HCT116 (cell line): ENCODE data around the gene BCO1. TPM values are rescaled to one million over a fixed set of nuclear protein-coding genes. Genes with fewer than 3 reads are reported as not detected.

ENCODE experiments used
- ATAC-seq: fragments of 200-7000 bp; cut with Tn5 transposase; 2 replicates; pipeline ENCODE4 v1.9.1; 2020; ENCODE audit warnings: mild to moderate bottlenecking, moderate library complexity
- BruUV-seq: library from RNA; stranded (reverse); fragments of 400-500 nt; replicated peaks from 2 replicates; lab custom pipeline; 2021; lab: Mats Ljungman, UMichigan
- CTCF ChIA-PET: fragments of 300-600 bp; sonication (Branson Sonifier 250); formaldehyde crosslinking; loops from one replicate; lab custom pipeline; 2021; ENCODE audit warnings: antibody characterized with exemption; lab: Charles Lee
- POLR2A ChIA-PET: fragments of 300-600, 350-600 bp; sonication (Branson Sonifier 250); formaldehyde crosslinking; loops from one replicate; lab custom pipeline; 2021; ENCODE audit warnings: antibody characterized with exemption; lab: Charles Lee
- RAD21 ChIA-PET, 2 experiments: fragments of 300-600 bp; sonication (Branson Sonifier 250); formaldehyde crosslinking; loops; one replicate each; lab custom pipeline; 2023; ENCODE audit warnings: low total read pairs in 2 of 2; ENCODE audit not compliant: uncharacterized antibody in 2 of 2, unreplicated experiment in 2 of 2, low non-redundant PET in 1 of 2; lab: Charles Lee
- DNase-seq: peaks from one replicate; pipeline ENCODE4 v3.0.0-alpha.2; 2010; ENCODE audit warnings: low read depth, low spot score
- H2AFZ ChIP-seq: fragments of 200-600 bp; shearing (Covaris generic), sonication (generic); 2 replicates; pipeline ENCODE4 v1.6.1; 2017; ENCODE audit warnings: low read depth, mixed run types, mixed read lengths, antibody characterized with exemption, low read length; ENCODE audit not compliant: poor library complexity, severe bottlenecking
- H3K27ac ChIP-seq: 2 replicates; pipeline ENCODE4 v1.5.1; 2012; ENCODE audit warnings: low read depth, low read length
- H3K27me3 ChIP-seq: fragments of 200-600 bp; sonication (generic); 2 replicates; pipeline ENCODE4 v1.6.1; 2016; ENCODE audit warnings: mixed run types, low read length, mixed read lengths; ENCODE audit not compliant: insufficient read depth
- H3K36me3 ChIP-seq, 2 experiments: fragments of 200-500 bp in 1 of 2; fragments of 200-600 bp in 1 of 2; sonication (Bioruptor generic) in 1 of 2; sonication (generic) in 1 of 2; 2 replicates each; pipeline versions ENCODE4 v1.5.1 to v1.6.1; 2014 to 2016; ENCODE audit warnings: low read length in 2 of 2, inconsistent platforms in 1 of 2, mixed read lengths in 1 of 2, mixed run types in 1 of 2; ENCODE audit not compliant: insufficient read depth in 2 of 2, control insufficient read depth in 1 of 2
- H3K4me1 ChIP-seq, 2 experiments: fragments of 200-600 bp in 1 of 2; sonication (generic) in 1 of 2; 2 replicates each; pipeline versions ENCODE4 v1.5.1 to v1.6.1; 2012 to 2017; ENCODE audit warnings: low read length in 2 of 2, inconsistent platforms in 1 of 2, mild to moderate bottlenecking in 1 of 2, mixed read lengths in 1 of 2, mixed run types in 1 of 2, moderate library complexity in 1 of 2; ENCODE audit not compliant: insufficient read depth in 2 of 2, control insufficient read depth in 1 of 2
- H3K4me2 ChIP-seq: fragments of 200-600 bp; sonication (generic); 2 replicates; pipeline ENCODE4 v1.6.1; 2017; ENCODE audit warnings: mixed run types, low read length, mixed read lengths
- H3K4me3 ChIP-seq, 2 experiments: fragments of 200-600 bp in 1 of 2; sonication (generic) in 1 of 2; replicated peaks in 1 of 2; 2 replicates each; pipeline ENCODE4 v1.5.1; 2011 to 2016; ENCODE audit warnings: low read length in 2 of 2, control low read depth in 1 of 2, low read depth in 1 of 2, mild to moderate bottlenecking in 1 of 2, mixed read lengths in 1 of 2, mixed run types in 1 of 2
- H3K79me2 ChIP-seq: fragments of 200-600 bp; sonication (generic); 2 replicates; pipeline ENCODE4 v1.6.1; 2017; ENCODE audit warnings: mild to moderate bottlenecking, mixed run types, low read length, moderate library complexity, mixed read lengths; ENCODE audit not compliant: insufficient read depth
- H3K9ac ChIP-seq: fragments of 200-600 bp; sonication (generic); 2 replicates; pipeline ENCODE4 v1.6.1; 2016; ENCODE audit warnings: low read length, mixed read lengths
- H3K9me2 ChIP-seq: fragments of 200-600 bp; sonication (generic), shearing (Covaris generic); 2 replicates; pipeline ENCODE4 v1.6.1; 2017; ENCODE audit warnings: mixed run types, mild to moderate bottlenecking, moderate library complexity; ENCODE audit not compliant: insufficient read depth
- H3K9me3 ChIP-seq, 2 experiments: fragments of 200-500 bp in 1 of 2; fragments of 200-600 bp in 1 of 2; sonication (Bioruptor generic) in 1 of 2; sonication (generic) in 1 of 2; 2 replicates each; pipeline ENCODE4 v1.6.1; 2014 to 2017; ENCODE audit warnings: low read length in 2 of 2, mixed read lengths in 2 of 2, inconsistent platforms in 1 of 2, low read depth in 1 of 2, mild to moderate bottlenecking in 1 of 2, mixed run types in 1 of 2, moderate library complexity in 1 of 2; ENCODE audit not compliant: control insufficient read depth in 1 of 2, insufficient read depth in 1 of 2
- H4K20me1 ChIP-seq: fragments of 200-600 bp; sonication (generic), shearing (Covaris generic); 2 replicates; pipeline ENCODE4 v1.6.1; 2017; ENCODE audit warnings: mixed run types, mild to moderate bottlenecking, moderate library complexity; ENCODE audit not compliant: insufficient read depth
- CEBPB ChIP-seq: IDR thresholded peaks from 2 replicates; pipeline ENCODE4 v1.6.1; 2012; ENCODE audit warnings: low read depth
- SRF ChIP-seq: IDR thresholded peaks from 2 replicates; pipeline ENCODE4 v1.6.1; 2012; ENCODE audit warnings: low read depth
- intact Hi-C: fragments of 100-400 bp; cut with micrococcal nuclease; formaldehyde crosslinking; loops from 2 replicates; pipeline ENCODE4 v1.10.0; 2022
- total RNA-seq: library from RNA; stranded (reverse); gene quantifications from one replicate; pipeline ENCODE4 v1.2.1, GENCODE V29; 2021; ENCODE audit not compliant: unreplicated experiment
- TF ChIP-seq, protein P1 (sequence below): IDR thresholded peaks from 2 replicates; pipeline ENCODE4 v1.6.1; 2012
- TF ChIP-seq, protein P2 (sequence below): IDR thresholded peaks from 2 replicates; pipeline ENCODE4 v1.6.1; 2012; ENCODE audit warnings: low read depth
- TF ChIP-seq, protein P3 (sequence below), 3 experiments: fragments of 200-600 bp in 1 of 3; sonication (generic) in 1 of 3; IDR thresholded peaks in 2 of 3; conservative IDR thresholded peaks in 1 of 3; 2 replicates each; pipeline ENCODE4 v1.5.1; 2012 to 2017; ENCODE audit warnings: low read depth in 2 of 3, low read length in 2 of 3, antibody characterized with exemption in 1 of 3, borderline replicate concordance in 1 of 3, control low read depth in 1 of 3, mild to moderate bottlenecking in 1 of 3, mixed read lengths in 1 of 3, mixed run types in 1 of 3, moderate library complexity in 1 of 3; ENCODE audit not compliant: insufficient read depth in 1 of 3

BCO1 gene
- total RNA-seq, 1 experiment from 2014 or later = not detected

DNA sequence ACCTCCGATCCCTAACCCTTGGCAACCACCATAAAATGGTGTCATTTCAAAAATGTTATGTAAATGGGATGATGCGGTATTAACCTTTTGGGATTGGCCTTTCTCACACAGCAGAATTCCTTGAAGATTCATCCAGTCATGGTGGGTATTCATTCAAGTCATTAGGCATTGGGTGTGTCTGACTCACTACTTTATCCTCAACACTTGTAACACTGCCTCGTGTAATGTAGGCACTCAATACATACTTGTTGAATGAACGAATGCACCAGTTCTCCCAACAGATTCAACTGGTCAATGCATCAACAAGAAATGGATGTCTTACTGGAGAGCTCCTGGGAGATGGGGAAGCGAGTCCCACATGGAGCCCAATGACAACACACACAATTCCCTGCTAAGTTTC lies 54.4 kb downstream of the BCO1 start:
- Histone ChIP-seq H3K27ac (no peak overlapping the region), H3K9me2 (no peaks in the 10 kb centered on the region), H3K27me3 (no peaks in the 10 kb centered on the region; the same call in 1 of the 2 replicates), H3K4me1 (no peaks in the 10 kb centered on the region), H3K4me2 (no peak overlapping the region), H2AFZ (no peak overlapping the region), H3K9me3 (no peaks in the 10 kb centered on the region), H4K20me1 (no peaks in the 10 kb centered on the region), H3K9ac (no peak overlapping the region), H3K36me3 (no peaks in the 10 kb centered on the region), H3K4me3 (no peak overlapping the region), H3K79me2 (no peaks in the 10 kb centered on the region)
- BruUV-seq = no TSS peak
- DNase-seq (no peak), ATAC-seq (no peak)
- ChIA-PET POLR2A (no interaction called here), CTCF (no interaction called here), RAD21 (no interaction called here)
- intact Hi-C loops = no loop called here
- TF ChIP-seq, protein P1, sequence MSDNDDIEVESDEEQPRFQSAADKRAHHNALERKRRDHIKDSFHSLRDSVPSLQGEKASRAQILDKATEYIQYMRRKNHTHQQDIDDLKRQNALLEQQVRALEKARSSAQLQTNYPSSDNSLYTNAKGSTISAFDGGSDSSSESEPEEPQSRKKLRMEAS = no peak
- TF ChIP-seq CEBPB (no peak), SRF (no peak)
- TF ChIP-seq, protein P2, sequence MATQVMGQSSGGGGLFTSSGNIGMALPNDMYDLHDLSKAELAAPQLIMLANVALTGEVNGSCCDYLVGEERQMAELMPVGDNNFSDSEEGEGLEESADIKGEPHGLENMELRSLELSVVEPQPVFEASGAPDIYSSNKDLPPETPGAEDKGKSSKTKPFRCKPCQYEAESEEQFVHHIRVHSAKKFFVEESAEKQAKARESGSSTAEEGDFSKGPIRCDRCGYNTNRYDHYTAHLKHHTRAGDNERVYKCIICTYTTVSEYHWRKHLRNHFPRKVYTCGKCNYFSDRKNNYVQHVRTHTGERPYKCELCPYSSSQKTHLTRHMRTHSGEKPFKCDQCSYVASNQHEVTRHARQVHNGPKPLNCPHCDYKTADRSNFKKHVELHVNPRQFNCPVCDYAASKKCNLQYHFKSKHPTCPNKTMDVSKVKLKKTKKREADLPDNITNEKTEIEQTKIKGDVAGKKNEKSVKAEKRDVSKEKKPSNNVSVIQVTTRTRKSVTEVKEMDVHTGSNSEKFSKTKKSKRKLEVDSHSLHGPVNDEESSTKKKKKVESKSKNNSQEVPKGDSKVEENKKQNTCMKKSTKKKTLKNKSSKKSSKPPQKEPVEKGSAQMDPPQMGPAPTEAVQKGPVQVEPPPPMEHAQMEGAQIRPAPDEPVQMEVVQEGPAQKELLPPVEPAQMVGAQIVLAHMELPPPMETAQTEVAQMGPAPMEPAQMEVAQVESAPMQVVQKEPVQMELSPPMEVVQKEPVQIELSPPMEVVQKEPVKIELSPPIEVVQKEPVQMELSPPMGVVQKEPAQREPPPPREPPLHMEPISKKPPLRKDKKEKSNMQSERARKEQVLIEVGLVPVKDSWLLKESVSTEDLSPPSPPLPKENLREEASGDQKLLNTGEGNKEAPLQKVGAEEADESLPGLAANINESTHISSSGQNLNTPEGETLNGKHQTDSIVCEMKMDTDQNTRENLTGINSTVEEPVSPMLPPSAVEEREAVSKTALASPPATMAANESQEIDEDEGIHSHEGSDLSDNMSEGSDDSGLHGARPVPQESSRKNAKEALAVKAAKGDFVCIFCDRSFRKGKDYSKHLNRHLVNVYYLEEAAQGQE = no peak
- TF ChIP-seq, protein P3, sequence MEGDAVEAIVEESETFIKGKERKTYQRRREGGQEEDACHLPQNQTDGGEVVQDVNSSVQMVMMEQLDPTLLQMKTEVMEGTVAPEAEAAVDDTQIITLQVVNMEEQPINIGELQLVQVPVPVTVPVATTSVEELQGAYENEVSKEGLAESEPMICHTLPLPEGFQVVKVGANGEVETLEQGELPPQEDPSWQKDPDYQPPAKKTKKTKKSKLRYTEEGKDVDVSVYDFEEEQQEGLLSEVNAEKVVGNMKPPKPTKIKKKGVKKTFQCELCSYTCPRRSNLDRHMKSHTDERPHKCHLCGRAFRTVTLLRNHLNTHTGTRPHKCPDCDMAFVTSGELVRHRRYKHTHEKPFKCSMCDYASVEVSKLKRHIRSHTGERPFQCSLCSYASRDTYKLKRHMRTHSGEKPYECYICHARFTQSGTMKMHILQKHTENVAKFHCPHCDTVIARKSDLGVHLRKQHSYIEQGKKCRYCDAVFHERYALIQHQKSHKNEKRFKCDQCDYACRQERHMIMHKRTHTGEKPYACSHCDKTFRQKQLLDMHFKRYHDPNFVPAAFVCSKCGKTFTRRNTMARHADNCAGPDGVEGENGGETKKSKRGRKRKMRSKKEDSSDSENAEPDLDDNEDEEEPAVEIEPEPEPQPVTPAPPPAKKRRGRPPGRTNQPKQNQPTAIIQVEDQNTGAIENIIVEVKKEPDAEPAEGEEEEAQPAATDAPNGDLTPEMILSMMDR (IDR thresholded peaks at IDR 0.05 in 2 of 3, conservative IDR thresholded peaks at IDR 0.05 in 1 of 3; ENCODE audit: borderline replicate concordance in 1 of 3, insufficient read depth in 1 of 3, low read depth in 2 of 3, low read length in 2 of 3) = no peak
